K562 (cell line): Measurements from ENCODE around the gene FHL5. TPM values are rescaled to one million over a fixed set of nuclear protein-coding genes. Genes with fewer than 3 reads are reported as not detected.

Experiments
- ARID1B ChIP-seq: fragments of 450-650 bp; IDR thresholded peaks from 2 replicates; pipeline ENCODE4 v1.6.1; 2016; ENCODE audit warnings: antibody characterized with exemption, mild to moderate bottlenecking, inconsistent platforms
- BRF1 ChIP-seq: IDR thresholded peaks from 3 replicates; pipeline ENCODE4 v1.6.1; 2011; ENCODE audit warnings: borderline replicate concordance, mild to moderate bottlenecking; ENCODE audit not compliant: insufficient read length; ENCODE audit errors: extremely low read depth
- CBX8 ChIP-seq: fragments of 200-600 bp; sonication (generic); IDR thresholded peaks from 2 replicates; pipeline ENCODE4 v1.6.1; 2012; ENCODE audit warnings: borderline replicate concordance, mixed run types, low read depth, mild to moderate bottlenecking, moderate library complexity, mixed read lengths, low read length, control low read depth, inconsistent platforms; ENCODE audit not compliant: poor library complexity, severe bottlenecking; ENCODE audit errors: extremely low read depth
- CREBBP ChIP-seq: IDR thresholded peaks from one replicate; pipeline ENCODE4 v1.6.1; 2012; ENCODE audit warnings: low read depth, mild to moderate bottlenecking, control low read depth, inconsistent platforms, low read length
- GATAD2A ChIP-seq: fragments of 450-650 bp; IDR thresholded peaks from 2 replicates; pipeline ENCODE4 v1.6.1; 2017
- HLTF ChIP-seq: fragments of 450-650 bp; IDR thresholded peaks from 2 replicates; pipeline ENCODE4 v1.6.1; 2016
- IRF2 ChIP-seq: sonication (generic); formaldehyde crosslinking; IDR thresholded peaks from 2 replicates; pipeline ENCODE4 v1.8.1; 2022; ENCODE audit warnings: mild to moderate bottlenecking, missing genetic modification reagents
- LCOR ChIP-seq: sonication (generic); formaldehyde crosslinking; IDR thresholded peaks from 2 replicates; pipeline ENCODE4 v1.8.0; 2022; ENCODE audit warnings: mild to moderate bottlenecking, missing genetic modification reagents
- MTA2 ChIP-seq: fragments of 450-650 bp; IDR thresholded peaks from 2 replicates; pipeline ENCODE4 v1.6.1; 2016; ENCODE audit warnings: low read depth
- NFIC ChIP-seq: fragments of 450-650 bp; IDR thresholded peaks from 2 replicates; pipeline ENCODE4 v1.6.1; 2017; ENCODE audit warnings: mild to moderate bottlenecking, inconsistent platforms
- POLR2A ChIP-seq: fragments of 450-650 bp; conservative IDR thresholded peaks from 2 replicates; pipeline ENCODE4 v1.6.1; 2016
- PRPF4 ChIP-seq: fragments of 200-400 bp; formaldehyde crosslinking; IDR thresholded peaks from one replicate; pipeline ENCODE4 v1.6.1; 2017; ENCODE audit warnings: low read length, low read depth, mild to moderate bottlenecking; ENCODE audit not compliant: insufficient read depth, poor library complexity, severe bottlenecking
- RB1 ChIP-seq: fragments of 450-650 bp; IDR thresholded peaks from 2 replicates; pipeline ENCODE4 v1.6.1; 2017; ENCODE audit warnings: low read depth, mild to moderate bottlenecking
- RBFOX2 ChIP-seq: fragments of 200-400 bp; formaldehyde crosslinking; IDR thresholded peaks from 2 replicates; pipeline ENCODE4 v1.6.1; 2017; ENCODE audit warnings: low read depth, mild to moderate bottlenecking, low read length, moderate library complexity
- RBM15 ChIP-seq: fragments of 200-400 bp; formaldehyde crosslinking; IDR thresholded peaks from 2 replicates; pipeline ENCODE4 v1.6.1; 2018; ENCODE audit warnings: mild to moderate bottlenecking, low read length, moderate library complexity; ENCODE audit not compliant: insufficient read depth
- RHOXF2B ChIP-seq: fragments of 250-450 bp; sonication (Bioruptor Pico); conservative IDR thresholded peaks from 2 replicates; pipeline ENCODE4 v1.5.1; 2021
- RNF219 ChIP-seq: fragments of 250-450 bp; sonication (Bioruptor Pico); IDR thresholded peaks from 2 replicates; pipeline ENCODE4 v1.5.0; 2022; ENCODE audit warnings: mild to moderate bottlenecking
- SAFB ChIP-seq: fragments of 200-400 bp; formaldehyde crosslinking; IDR thresholded peaks from 2 replicates; pipeline ENCODE4 v1.6.1; 2017; ENCODE audit warnings: low read depth, low read length, borderline replicate concordance
- SIX5 ChIP-seq, 2 experiments: IDR thresholded peaks; 2 replicates each; pipeline ENCODE4 v1.6.1; 2011; ENCODE audit warnings: low read length in 2 of 2, borderline replicate concordance in 1 of 2, low read depth in 1 of 2, mild to moderate bottlenecking in 1 of 2, moderate library complexity in 1 of 2; ENCODE audit not compliant: insufficient read depth in 1 of 2
- SMAD1 ChIP-seq: fragments of 150-350 bp; IDR thresholded peaks from 2 replicates; pipeline ENCODE4 v1.6.1; 2014; ENCODE audit warnings: low read length, low read depth; ENCODE audit not compliant: partially characterized antibody
- SMAD4 ChIP-seq: fragments of 250-450 bp; sonication (Bioruptor Pico); conservative IDR thresholded peaks from 2 replicates; pipeline ENCODE4 v1.8.0; 2021; ENCODE audit warnings: inconsistent platforms, mild to moderate bottlenecking, moderate library complexity
- SRSF9 ChIP-seq: fragments of 200-400 bp; formaldehyde crosslinking; IDR thresholded peaks from 2 replicates; pipeline ENCODE4 v1.6.1; 2017; ENCODE audit warnings: low read depth, low read length, borderline replicate concordance
- TCF7L2 ChIP-seq: fragments of 150-350 bp; IDR thresholded peaks from 2 replicates; pipeline ENCODE4 v1.6.1; 2016; ENCODE audit warnings: low read depth, mild to moderate bottlenecking, low read length, moderate library complexity
- TEAD2 ChIP-seq: fragments of 450-650 bp; IDR thresholded peaks from 2 replicates; pipeline ENCODE4 v1.6.1; 2016; ENCODE audit warnings: missing genetic modification characterization, control low read depth, missing compliant biosample characterization
- VEZF1 ChIP-seq: fragments of 200-800 bp; sonication (Bioruptor generic); IDR thresholded peaks from 2 replicates; pipeline ENCODE4 v1.6.1; 2017; ENCODE audit warnings: missing genetic modification characterization, missing compliant biosample characterization
- ZFP36 ChIP-seq: fragments of 150-350 bp; IDR thresholded peaks from 2 replicates; pipeline ENCODE4 v1.6.1; 2018; ENCODE audit warnings: low read length, low read depth; ENCODE audit not compliant: partially characterized antibody
- ZFPM2 ChIP-seq: fragments of 250-450 bp; sonication (Bioruptor Pico); IDR thresholded peaks from 2 replicates; pipeline ENCODE4 v1.5.1; 2022; ENCODE audit warnings: mild to moderate bottlenecking
- ZNF644 ChIP-seq: fragments of 200-800 bp; sonication (Bioruptor generic); IDR thresholded peaks from 2 replicates; pipeline ENCODE4 v1.6.1; 2016; ENCODE audit warnings: low read depth, missing genetic modification characterization, missing compliant biosample characterization
- polyA plus RNA-seq, 8 experiments: library from polyadenylated mRNA; depleted of rRNA in 4 of 8; stranded (reverse) in 5 of 8; unstranded in 3 of 8; fragments of >200 nt; fragmentation: Nextera tagmentation in 2 of 8; fragmentation: Illumina TruSeq in 1 of 8; extraction: Ambion mirVana in 2 of 8; extraction: Trizol in 1 of 8; gene quantifications; 2 replicates each; pipeline versions ENCODE4 v1.2.1 to v1.2.3, GENCODE V29; 2011 to 2014; ENCODE audit warnings: inconsistent platforms in 1 of 8, missing spikeins in 1 of 8
- total RNA-seq, 7 experiments: library from RNA; depleted of rRNA in 6 of 7; stranded (reverse); fragments of >200 nt in 6 of 7; fragmentation: Illumina TruSeq in 2 of 7; extraction: Trizol in 2 of 7; gene quantifications; 2 replicates each; pipeline versions ENCODE4 v1.2.1 to v1.2.3, GENCODE V29; 2011 to 2021; ENCODE audit warnings: low replicate concordance in 1 of 7

Gene FHL5
- total and polyA plus RNA-seq, 9 of the 15 experiments (the other 6 are each of a cell fraction or from before 2014, with no cell fraction given), result not detected

GRCh38 chr6:96521644-96522464 lies 41.1 kb upstream of the FHL5 start, which contains the start of gene UFL1 (continued):
- TF ChIP-seq IRF2 (CRISPR knock-in tag) (no peak), TCF7L2 (no peak), SMAD4 (CRISPR knock-in tag) (peak; percentile 88), SRSF9 (no peak), CBX8 (no peak), ARID1B (peak; percentile 55), RHOXF2B (CRISPR knock-in tag) (no peak), ZFP36 (no peak), HLTF (no peak), NFIC (peak; percentile 41), GATAD2A (no peak), RBFOX2 (peak; percentile 100), RBM15 (no peak), PRPF4 (no peak), LCOR (peak; percentile 87), MTA2 (no peak), SAFB (no peak), RNF219 (CRISPR knock-in tag) (no peak), SIX5 (IDR thresholded peaks at IDR 0.05; ENCODE audit: borderline replicate concordance in 1 of 2, insufficient read depth in 1 of 2, low read depth in 1 of 2, low read length in 2 of 2) (no peak), ZFPM2 (CRISPR knock-in tag) (no peak), POLR2A (peak; percentile 97), BRF1 (no peak), CREBBP (no peak), VEZF1 (CRISPR knock-in tag) (peak; percentile 91), ZNF644 (tag) (no peak), RB1 (peak; percentile 74), SMAD1 (peak; percentile 72), TEAD2 (tag) (no peak)
